Fibroblast of lung (primary cell): ENCODE measurements around the gene GPR107. TPM values are rescaled to one million over a fixed set of nuclear protein-coding genes. Genes with fewer than 3 reads are reported as not detected.

ENCODE experiments used
- DNase-seq, 2 donors: peaks; one replicate each; pipeline versions ENCODE4 v3.0.0 to v3.0.0-alpha.2; 2010; ENCODE audit warnings: low read depth in 2 of 2
- H2AFZ ChIP-seq: 2 replicates; pipeline ENCODE4 v1.5.1; 2012; ENCODE audit warnings: low read length, control low read depth, inconsistent platforms
- H3K27ac ChIP-seq: 2 replicates; pipeline ENCODE4 v1.5.1; 2011; ENCODE audit warnings: low read length, control low read depth; ENCODE audit not compliant: insufficient read depth
- H3K27me3 ChIP-seq: 2 replicates; pipeline ENCODE4 v1.5.1; 2011; ENCODE audit warnings: mild to moderate bottlenecking, low read length; ENCODE audit not compliant: control insufficient read depth, insufficient read depth
- H3K36me3 ChIP-seq: 2 replicates; pipeline ENCODE4 v1.5.1; 2011; ENCODE audit warnings: low read length; ENCODE audit not compliant: control insufficient read depth, insufficient read depth
- H3K4me1 ChIP-seq: 2 replicates; pipeline ENCODE4 v1.5.1; 2011; ENCODE audit warnings: low read length; ENCODE audit not compliant: control insufficient read depth, insufficient read depth; ENCODE audit errors: extremely low read depth
- H3K4me2 ChIP-seq: 2 replicates; pipeline ENCODE4 v1.5.1; 2011; ENCODE audit warnings: low read length, control low read depth; ENCODE audit not compliant: insufficient read depth; ENCODE audit errors: extremely low read depth
- H3K4me3 ChIP-seq, 4 experiments: fragments of 200-600 bp in 1 of 4; sonication (generic) in 1 of 4; replicated peaks in 1 of 4; 2 replicates each; pipeline ENCODE4 v1.5.1; 2011 to 2016; ENCODE audit warnings: low read length in 4 of 4, low read depth in 3 of 4, mild to moderate bottlenecking in 3 of 4, control low read depth in 2 of 4, inconsistent platforms in 1 of 4, mixed read lengths in 1 of 4; ENCODE audit not compliant: insufficient read depth in 1 of 4; ENCODE audit errors: control extremely low read depth in 1 of 4
- H3K79me2 ChIP-seq: 2 replicates; pipeline ENCODE4 v1.5.1; 2012; ENCODE audit warnings: mild to moderate bottlenecking, low read length, inconsistent platforms; ENCODE audit not compliant: control insufficient read depth, insufficient read depth
- H3K9ac ChIP-seq: 2 replicates; pipeline ENCODE4 v1.5.1; 2011; ENCODE audit warnings: mild to moderate bottlenecking, low read length, control low read depth; ENCODE audit not compliant: insufficient read depth
- H3K9me3 ChIP-seq: 2 replicates; pipeline ENCODE4 v1.5.1; 2012; ENCODE audit warnings: low read depth, low read length; ENCODE audit not compliant: control insufficient read depth, insufficient read depth
- H4K20me1 ChIP-seq: 2 replicates; pipeline ENCODE4 v1.5.1; 2011; ENCODE audit warnings: low read length; ENCODE audit not compliant: control insufficient read depth, insufficient read depth; ENCODE audit errors: extremely low read depth
- CTCF ChIP-seq, 2 donors: IDR thresholded peaks in 1 of 2; conservative IDR thresholded peaks in 1 of 2; 1 replicate in 1 of 2; 2 replicates in 1 of 2; pipeline ENCODE4 v1.5.1; 2011 to 2012; ENCODE audit warnings: low read length in 2 of 2, control low read depth in 1 of 2, inconsistent platforms in 1 of 2, low read depth in 1 of 2, mild to moderate bottlenecking in 1 of 2
- EZH2 ChIP-seq: IDR thresholded peaks from 2 replicates; pipeline ENCODE4 v1.5.1; 2012; ENCODE audit warnings: low read length, control low read depth, mild to moderate bottlenecking; ENCODE audit errors: missing control alignments
- polyA plus RNA-seq, 2 donors: library from polyadenylated mRNA; depleted of rRNA in 1 of 2; stranded (reverse) in 1 of 2; unstranded in 1 of 2; fragments of >200 nt; gene quantifications; 2 replicates each; pipeline ENCODE4 v1.2.1, GENCODE V29; 2011 to 2012; ENCODE audit warnings: missing spikeins in 1 of 2
- total RNA-seq: library from RNA; depleted of rRNA; stranded (reverse); fragments of >200 nt; gene quantifications from 2 replicates; pipeline ENCODE4 v1.2.1, GENCODE V29; 2014

GPR107 gene
- total and polyA plus RNA-seq, 2 donors (not counting 1 experiment from before 2014, with no cell fraction given) = 27.6 to 43.5 TPM

GRCh38 chr9:130084337-130084736, 30.6 kb downstream of the GPR107 start:
- Histone ChIP-seq H3K27me3 (no peaks in the 10 kb centered on the region), H3K9ac (no peak overlapping the region), H3K4me1 (no peaks in the 10 kb centered on the region), H3K27ac (no peak overlapping the region), H3K36me3 (peaks cover 13% of the 10 kb centered on the region), H4K20me1 (no peaks in the 10 kb centered on the region), H3K9me3 (no peaks in the 10 kb centered on the region), H3K4me2 (no peak overlapping the region), H3K4me3 (no peak overlapping the region), H2AFZ (no peak overlapping the region), H3K79me2 (no peaks in the 10 kb centered on the region)
- DNase-seq = no peak
- TF ChIP-seq EZH2 (no peak), CTCF (conservative IDR thresholded peaks at IDR 0.05 in 1 of 2, IDR thresholded peaks at IDR 0.05 in 1 of 2; ENCODE audit: low read depth in 1 of 2, low read length in 2 of 2) (no peak)

- H3K4me1 ChIP-seq = no peaks in the 10 kb centered on the region
- DNase-seq = no peak
These were observed 34.3 kb downstream of the GPR107 start for GRCh38 chr9:130088051-130088450.

GRCh38 chr9:130089141-130089540, 35.4 kb downstream of the GPR107 start:
- no peak for DNase-seq
- Histone ChIP-seq H3K4me2 (no peak overlapping the region), H3K79me2 (no peaks in the 10 kb centered on the region), H3K4me1 (no peaks in the 10 kb centered on the region), H3K36me3 (peaks cover 6% of the 10 kb centered on the region), H3K27ac (no peak overlapping the region), H3K4me3 (no peak overlapping the region), H3K9ac (no peak overlapping the region), H2AFZ (no peak overlapping the region), H4K20me1 (no peaks in the 10 kb centered on the region), H3K27me3 (no peaks in the 10 kb centered on the region), H3K9me3 (no peaks in the 10 kb centered on the region)
- TF ChIP-seq CTCF (conservative IDR thresholded peaks at IDR 0.05 in 1 of 2, IDR thresholded peaks at IDR 0.05 in 1 of 2; ENCODE audit: low read depth in 1 of 2, low read length in 2 of 2) (no peak), EZH2 (no peak)

More at GRCh38 chr9:130088051-130088450, 34.3 kb downstream of the GPR107 start:
- TF ChIP-seq CTCF (conservative IDR thresholded peaks at IDR 0.05 in 1 of 2, IDR thresholded peaks at IDR 0.05 in 1 of 2; ENCODE audit: low read depth in 1 of 2, low read length in 2 of 2) = no peak
- TF ChIP-seq EZH2 = no peak
- no peaks in the 10 kb centered on the region for H3K9me3 ChIP-seq
- H3K4me3 ChIP-seq = no peak overlapping the region
- H4K20me1 ChIP-seq = no peaks in the 10 kb centered on the region
- H3K4me2 ChIP-seq = no peak overlapping the region
- H2AFZ ChIP-seq = no peak overlapping the region
- no peak overlapping the region for H3K9ac ChIP-seq
- no peaks in the 10 kb centered on the region for H3K79me2 ChIP-seq
- H3K27me3 ChIP-seq = no peaks in the 10 kb centered on the region
- H3K36me3 ChIP-seq = peaks cover 9% of the 10 kb centered on the region
- no peak overlapping the region for H3K27ac ChIP-seq
